HepG2 (cell line): ENCODE results near the gene SALL4. TPM values are rescaled to one million over a fixed set of nuclear protein-coding genes. Genes with fewer than 3 reads are reported as not detected.

Source experiments
- ATF6 ChIP-seq: sonication (generic); formaldehyde crosslinking; conservative IDR thresholded peaks from 2 replicates; pipeline ENCODE4 v1.4.0; 2020; ENCODE audit warnings: missing genetic modification reagents
- BRCA1 ChIP-seq: sonication (generic); formaldehyde crosslinking; IDR thresholded peaks from 2 replicates; pipeline ENCODE4 v1.4.0; 2020; ENCODE audit warnings: missing genetic modification reagents
- HBP1 ChIP-seq: IDR thresholded peaks from 2 replicates; pipeline ENCODE4 v1.6.1; 2016; ENCODE audit warnings: low read depth, control low read depth
- KLF13 ChIP-seq: sonication (generic); formaldehyde crosslinking; IDR thresholded peaks from 2 replicates; pipeline ENCODE4 v1.4.0; 2020; ENCODE audit warnings: mild to moderate bottlenecking, missing genetic modification reagents
- NR2F2 ChIP-seq: IDR thresholded peaks from 2 replicates; pipeline ENCODE4 v1.6.1; 2012; ENCODE audit warnings: low read depth, inconsistent platforms, borderline replicate concordance
- NRL ChIP-seq: sonication (generic); formaldehyde crosslinking; IDR thresholded peaks from 2 replicates; pipeline ENCODE4 v1.5.0; 2020; ENCODE audit warnings: missing genetic modification reagents, mild to moderate bottlenecking, moderate library complexity, borderline replicate concordance
- PAX8 ChIP-seq: sonication (generic); formaldehyde crosslinking; IDR thresholded peaks from 2 replicates; pipeline ENCODE4 v1.8.0; 2022; ENCODE audit warnings: mild to moderate bottlenecking, missing genetic modification reagents, borderline replicate concordance
- RARG ChIP-seq: sonication (generic); formaldehyde crosslinking; IDR thresholded peaks from 2 replicates; pipeline ENCODE4 v1.4.0; 2020; ENCODE audit warnings: low read depth, mild to moderate bottlenecking, missing genetic modification reagents
- RFXANK ChIP-seq: IDR thresholded peaks from 2 replicates; pipeline ENCODE4 v1.6.1; 2016
- SIX4 ChIP-seq: sonication (generic); formaldehyde crosslinking; IDR thresholded peaks from 2 replicates; pipeline ENCODE4 v1.4.0; 2020; ENCODE audit warnings: missing genetic modification reagents
- SMYD3 ChIP-seq: sonication (generic); formaldehyde crosslinking; IDR thresholded peaks from 2 replicates; pipeline ENCODE4 v1.8.1; 2023; ENCODE audit warnings: mild to moderate bottlenecking, missing genetic modification reagents
- SRY ChIP-seq: sonication (generic); formaldehyde crosslinking; IDR thresholded peaks from 2 replicates; pipeline ENCODE4 v1.8.0; 2022; ENCODE audit warnings: mild to moderate bottlenecking, missing genetic modification reagents
- TCF12 ChIP-seq, 2 experiments: fragments of 450-650 bp in 1 of 2; sonication (generic) in 1 of 2; formaldehyde crosslinking in 1 of 2; IDR thresholded peaks; 2 replicates each; pipeline versions ENCODE4 v1.6.1 to v1.8.0; 2017 to 2022; ENCODE audit warnings: antibody characterized with exemption in 1 of 2, mild to moderate bottlenecking in 1 of 2, missing genetic modification reagents in 1 of 2, moderate library complexity in 1 of 2
- TEAD2 ChIP-seq: sonication (generic); formaldehyde crosslinking; IDR thresholded peaks from 2 replicates; pipeline ENCODE4 v1.9.0; 2021; ENCODE audit warnings: missing genetic modification reagents
- ZKSCAN5 ChIP-seq: sonication (generic); formaldehyde crosslinking; IDR thresholded peaks from 2 replicates; pipeline ENCODE4 v1.5.1; 2020; ENCODE audit warnings: mild to moderate bottlenecking, missing genetic modification reagents
- ZNF17 ChIP-seq: sonication (generic); formaldehyde crosslinking; IDR thresholded peaks from 2 replicates; pipeline ENCODE4 v1.5.0; 2020; ENCODE audit warnings: mild to moderate bottlenecking, missing genetic modification reagents
- ZNF44 ChIP-seq: sonication (generic); formaldehyde crosslinking; IDR thresholded peaks from 2 replicates; pipeline ENCODE4 v1.5.1; 2020; ENCODE audit warnings: mild to moderate bottlenecking, missing genetic modification reagents
- ZNF589 ChIP-seq: sonication (generic); formaldehyde crosslinking; conservative IDR thresholded peaks from 2 replicates; pipeline ENCODE4 v1.8.0; 2022; ENCODE audit warnings: mild to moderate bottlenecking, moderate library complexity, missing genetic modification reagents
- polyA plus RNA-seq, 8 experiments: library from polyadenylated mRNA; depleted of rRNA in 3 of 8; stranded (reverse) in 7 of 8; unstranded in 1 of 8; fragments of >200 nt; fragmentation: Illumina TruSeq in 4 of 8; extraction: Trizol in 4 of 8; gene quantifications; 2 replicates each; pipeline versions ENCODE4 v1.2.1 to v1.2.3, GENCODE V29; 2011 to 2016; ENCODE audit warnings: low read depth in 4 of 8, missing spikeins in 1 of 8, mixed read lengths in 1 of 8; ENCODE audit not compliant: insufficient read depth in 1 of 8
- total RNA-seq, 5 experiments: library from RNA; depleted of rRNA; stranded (reverse); fragments of >200 nt; fragmentation: Illumina TruSeq; extraction: Trizol; gene quantifications; 2 replicates each; pipeline ENCODE4 v1.2.3, GENCODE V29; 2016; ENCODE audit warnings: low read depth in 1 of 5
- TF ChIP-seq, protein P1 (sequence below): sonication (generic); formaldehyde crosslinking; conservative IDR thresholded peaks from 2 replicates; pipeline ENCODE4 v1.5.0; 2020; ENCODE audit warnings: missing genetic modification reagents
- TF ChIP-seq, protein P2 (sequence below): sonication (generic); formaldehyde crosslinking; IDR thresholded peaks from 2 replicates; pipeline ENCODE4 v1.5.0; 2020; ENCODE audit warnings: missing genetic modification reagents
- TF ChIP-seq, protein P3 (sequence below): IDR thresholded peaks from 2 replicates; pipeline ENCODE4 v1.6.1; 2016; ENCODE audit warnings: missing compliant biosample characterization, missing genetic modification reagents, borderline replicate concordance

SALL4 gene
- total and polyA plus RNA-seq, 2 of the 13 experiments (the other 11 are each of a cell fraction or from before 2014, with no cell fraction given), result 0.33 to 1.8 TPM

GRCh38 chr20:51750037-51750769 is 52.1 kb downstream of the SALL4 start (continued):
- TF ChIP-seq, protein P1, sequence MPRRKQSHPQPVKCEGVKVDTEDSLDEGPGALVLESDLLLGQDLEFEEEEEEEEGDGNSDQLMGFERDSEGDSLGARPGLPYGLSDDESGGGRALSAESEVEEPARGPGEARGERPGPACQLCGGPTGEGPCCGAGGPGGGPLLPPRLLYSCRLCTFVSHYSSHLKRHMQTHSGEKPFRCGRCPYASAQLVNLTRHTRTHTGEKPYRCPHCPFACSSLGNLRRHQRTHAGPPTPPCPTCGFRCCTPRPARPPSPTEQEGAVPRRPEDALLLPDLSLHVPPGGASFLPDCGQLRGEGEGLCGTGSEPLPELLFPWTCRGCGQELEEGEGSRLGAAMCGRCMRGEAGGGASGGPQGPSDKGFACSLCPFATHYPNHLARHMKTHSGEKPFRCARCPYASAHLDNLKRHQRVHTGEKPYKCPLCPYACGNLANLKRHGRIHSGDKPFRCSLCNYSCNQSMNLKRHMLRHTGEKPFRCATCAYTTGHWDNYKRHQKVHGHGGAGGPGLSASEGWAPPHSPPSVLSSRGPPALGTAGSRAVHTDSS (CRISPR knock-in tag), result no peak
- TF ChIP-seq KLF13 (CRISPR knock-in tag), result no peak
- TF ChIP-seq SRY, result no peak
- TF ChIP-seq HBP1 (CRISPR knock-in tag), result peak; percentile 70; the same call in 1 of the 2 replicates
- TF ChIP-seq, protein P2, sequence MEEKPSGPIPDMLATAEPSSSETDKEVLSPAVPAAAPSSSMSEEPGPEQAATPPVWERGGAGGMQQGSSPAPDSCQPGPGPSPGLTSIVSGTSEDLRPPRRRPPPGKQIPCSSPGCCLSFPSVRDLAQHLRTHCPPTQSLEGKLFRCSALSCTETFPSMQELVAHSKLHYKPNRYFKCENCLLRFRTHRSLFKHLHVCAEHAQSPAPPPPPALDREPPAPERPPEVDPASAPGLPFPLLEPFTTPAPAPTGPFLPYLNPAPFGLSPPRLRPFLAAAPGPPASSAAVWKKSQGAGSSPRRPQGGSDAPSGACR, result peak; percentile 42; the same call in 1 of the 2 replicates
- TF ChIP-seq TEAD2, result no peak
- no peak for TF ChIP-seq SMYD3 (CRISPR knock-in tag)
- TF ChIP-seq, protein P3, sequence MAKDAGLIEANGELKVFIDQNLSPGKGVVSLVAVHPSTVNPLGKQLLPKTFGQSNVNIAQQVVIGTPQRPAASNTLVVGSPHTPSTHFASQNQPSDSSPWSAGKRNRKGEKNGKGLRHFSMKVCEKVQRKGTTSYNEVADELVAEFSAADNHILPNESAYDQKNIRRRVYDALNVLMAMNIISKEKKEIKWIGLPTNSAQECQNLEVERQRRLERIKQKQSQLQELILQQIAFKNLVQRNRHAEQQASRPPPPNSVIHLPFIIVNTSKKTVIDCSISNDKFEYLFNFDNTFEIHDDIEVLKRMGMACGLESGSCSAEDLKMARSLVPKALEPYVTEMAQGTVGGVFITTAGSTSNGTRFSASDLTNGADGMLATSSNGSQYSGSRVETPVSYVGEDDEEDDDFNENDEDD (CRISPR knock-in tag), result peak; percentile 47; the same call in 1 of the 2 replicates
- TF ChIP-seq ZNF17, result no peak
- TF ChIP-seq ZNF589 (CRISPR knock-in tag), result no peak
- no peak for TF ChIP-seq NR2F2
- TF ChIP-seq PAX8 (CRISPR knock-in tag), result no peak
- no peak for TF ChIP-seq ZNF44 (CRISPR knock-in tag)
- TF ChIP-seq ATF6 (CRISPR knock-in tag), result no peak
- TF ChIP-seq NRL, result peak; percentile 81; the same call in 1 of the 2 replicates
- peak; percentile 10; the same call in 1 of the 2 replicates for TF ChIP-seq SIX4
- TF ChIP-seq BRCA1, result no peak
- TF ChIP-seq ZKSCAN5 (CRISPR knock-in tag), result peak; percentile 77; the same call in 1 of the 2 replicates
- no peak for TF ChIP-seq TCF12 (IDR thresholded peaks at IDR 0.05)
- no peak for TF ChIP-seq TCF12 (CRISPR knock-in tag; IDR thresholded peaks at IDR 0.05)
- TF ChIP-seq RARG (CRISPR knock-in tag), result no peak
- TF ChIP-seq RFXANK (CRISPR knock-in tag), result no peak; the same call in 1 of the 2 replicates
